ENCODE results near the gene DDRGK1. TPM values are rescaled to one million over a fixed set of nuclear protein-coding genes. Genes with fewer than 3 reads are reported as not detected.
A peak's percentile ranks its signal among the peaks of the same experiment; 100 is the strongest.

DDRGK1 gene
- total RNA-seq, 1 donor from 2014 or later, result 62.7 TPM

DNA sequence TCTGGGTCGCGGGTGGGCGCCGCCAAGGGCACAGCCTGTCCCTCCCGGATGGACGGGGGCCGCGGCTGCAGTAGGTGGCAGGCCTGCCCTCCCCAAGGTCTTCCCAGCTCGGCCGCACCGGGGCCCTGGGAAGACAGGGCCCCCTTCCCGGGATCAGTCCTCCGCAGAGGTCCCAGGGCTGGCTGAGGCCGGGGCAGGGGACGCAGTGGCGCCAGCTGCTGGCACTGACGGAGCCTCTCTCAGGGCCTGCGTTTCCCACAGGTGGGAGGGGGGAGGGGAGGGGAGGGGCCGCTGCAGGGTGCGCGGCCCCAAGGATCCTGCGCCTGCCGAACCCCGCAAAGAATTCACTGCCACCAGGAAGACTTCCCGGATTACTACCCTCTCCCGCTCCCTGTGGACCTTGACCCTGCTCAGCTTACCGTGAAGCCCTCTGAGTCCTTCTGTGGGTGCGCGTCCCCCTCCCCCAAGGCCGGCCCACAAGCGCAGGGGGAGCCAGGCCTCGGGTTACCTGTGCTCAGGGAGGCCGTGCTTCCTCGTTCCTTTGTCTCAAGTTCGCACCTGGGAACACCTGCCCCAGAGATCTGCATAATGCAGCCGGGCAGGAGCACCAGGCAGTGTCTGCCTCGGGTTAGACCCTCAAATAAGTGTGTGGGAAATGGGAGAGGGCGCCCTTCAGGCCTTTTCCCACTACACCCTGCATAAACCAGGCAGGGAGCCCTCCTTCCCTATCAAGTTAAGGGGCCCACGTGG lies 36.2 kb downstream of the DDRGK1 start:
- peaks cover 13% of the 10 kb centered on the region for H3K4me1 Mint-ChIP-seq
- H3K9me3 Mint-ChIP-seq, result no peaks in the 10 kb centered on the region
- peaks cover 2% of the 10 kb centered on the region for H3K36me3 Mint-ChIP-seq
- H3K27ac Mint-ChIP-seq, result peak overlapping the region; percentile 50
- peaks cover 31% of the 10 kb centered on the region for H3K27me3 Mint-ChIP-seq (ENCODE audit: low read depth)
- TF ChIP-seq, protein P1, sequence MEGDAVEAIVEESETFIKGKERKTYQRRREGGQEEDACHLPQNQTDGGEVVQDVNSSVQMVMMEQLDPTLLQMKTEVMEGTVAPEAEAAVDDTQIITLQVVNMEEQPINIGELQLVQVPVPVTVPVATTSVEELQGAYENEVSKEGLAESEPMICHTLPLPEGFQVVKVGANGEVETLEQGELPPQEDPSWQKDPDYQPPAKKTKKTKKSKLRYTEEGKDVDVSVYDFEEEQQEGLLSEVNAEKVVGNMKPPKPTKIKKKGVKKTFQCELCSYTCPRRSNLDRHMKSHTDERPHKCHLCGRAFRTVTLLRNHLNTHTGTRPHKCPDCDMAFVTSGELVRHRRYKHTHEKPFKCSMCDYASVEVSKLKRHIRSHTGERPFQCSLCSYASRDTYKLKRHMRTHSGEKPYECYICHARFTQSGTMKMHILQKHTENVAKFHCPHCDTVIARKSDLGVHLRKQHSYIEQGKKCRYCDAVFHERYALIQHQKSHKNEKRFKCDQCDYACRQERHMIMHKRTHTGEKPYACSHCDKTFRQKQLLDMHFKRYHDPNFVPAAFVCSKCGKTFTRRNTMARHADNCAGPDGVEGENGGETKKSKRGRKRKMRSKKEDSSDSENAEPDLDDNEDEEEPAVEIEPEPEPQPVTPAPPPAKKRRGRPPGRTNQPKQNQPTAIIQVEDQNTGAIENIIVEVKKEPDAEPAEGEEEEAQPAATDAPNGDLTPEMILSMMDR (IDR thresholded peaks at IDR 0.05; ENCODE audit: unreplicated experiment), result no peak
- DNase-seq (ENCODE audit: low spot score in 2 of 2, unreplicated experiment in 2 of 2), result no peak
- H3K4me3 Mint-ChIP-seq, result peak overlapping the region; percentile 62

DNA sequence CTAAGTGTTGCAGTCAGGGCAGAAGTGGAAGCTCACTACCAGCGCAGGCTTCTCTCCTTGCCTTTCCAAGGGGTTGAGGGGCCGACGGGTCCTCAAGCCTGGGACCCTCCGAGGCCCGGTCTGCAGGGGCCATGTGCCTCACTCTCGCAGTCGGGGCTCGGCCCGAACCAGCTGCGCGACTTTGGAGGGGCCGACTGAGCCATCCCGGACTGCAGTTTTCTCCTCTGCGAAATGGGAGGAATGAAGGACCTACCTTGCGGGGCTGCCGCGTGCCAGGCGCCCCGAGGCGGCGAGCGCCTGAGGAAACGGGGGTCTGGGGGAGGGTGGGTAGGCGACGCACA lies 36.8 kb downstream of the DDRGK1 start:
- no peak for DNase-seq (ENCODE audit: low spot score in 2 of 2, unreplicated experiment in 2 of 2)
- peaks cover 31% of the 10 kb centered on the region for H3K27me3 Mint-ChIP-seq (ENCODE audit: low read depth)
- H3K27ac Mint-ChIP-seq, result no peak overlapping the region
- peaks cover 2% of the 10 kb centered on the region for H3K36me3 Mint-ChIP-seq
- H3K9me3 Mint-ChIP-seq, result no peaks in the 10 kb centered on the region
- peaks cover 13% of the 10 kb centered on the region for H3K4me1 Mint-ChIP-seq
- TF ChIP-seq, protein P1 (IDR thresholded peaks at IDR 0.05; ENCODE audit: unreplicated experiment), result no peak
- H3K4me3 Mint-ChIP-seq, result peak overlapping the region; percentile 57

DNA sequence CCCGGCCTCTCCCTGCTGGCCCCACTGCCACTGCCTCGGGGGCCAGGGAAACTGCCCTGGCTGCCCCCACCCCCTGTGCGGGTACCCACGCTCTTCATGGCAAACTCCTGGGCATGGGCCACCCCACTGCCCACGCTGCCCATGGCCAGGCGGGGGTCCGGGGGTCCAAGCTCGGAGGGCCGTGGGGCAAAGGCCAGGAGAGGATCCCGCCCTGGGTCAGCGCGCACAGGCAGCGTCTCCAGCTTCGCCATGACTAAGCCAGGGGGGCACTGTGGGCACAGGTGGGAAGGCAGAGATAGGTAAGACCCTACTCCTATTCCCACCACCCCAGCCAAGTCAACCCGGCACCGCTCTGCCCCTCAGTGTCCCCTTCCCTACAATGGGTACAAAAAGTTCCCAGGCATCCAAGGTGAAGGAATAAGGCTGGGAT lies 37.6 kb downstream of the DDRGK1 start:
- peaks cover 24% of the 10 kb centered on the region for H3K27me3 Mint-ChIP-seq (ENCODE audit: low read depth)
- TF ChIP-seq, protein P1 (IDR thresholded peaks at IDR 0.05; ENCODE audit: unreplicated experiment), result no peak
- no peak overlapping the region for H3K27ac Mint-ChIP-seq
- no peak overlapping the region for H3K4me3 Mint-ChIP-seq
- peaks cover 2% of the 10 kb centered on the region for H3K36me3 Mint-ChIP-seq
- no peak for DNase-seq (ENCODE audit: low spot score in 2 of 2, unreplicated experiment in 2 of 2)
- no peaks in the 10 kb centered on the region for H3K9me3 Mint-ChIP-seq
- H3K4me1 Mint-ChIP-seq, result peaks cover 8% of the 10 kb centered on the region

DNA sequence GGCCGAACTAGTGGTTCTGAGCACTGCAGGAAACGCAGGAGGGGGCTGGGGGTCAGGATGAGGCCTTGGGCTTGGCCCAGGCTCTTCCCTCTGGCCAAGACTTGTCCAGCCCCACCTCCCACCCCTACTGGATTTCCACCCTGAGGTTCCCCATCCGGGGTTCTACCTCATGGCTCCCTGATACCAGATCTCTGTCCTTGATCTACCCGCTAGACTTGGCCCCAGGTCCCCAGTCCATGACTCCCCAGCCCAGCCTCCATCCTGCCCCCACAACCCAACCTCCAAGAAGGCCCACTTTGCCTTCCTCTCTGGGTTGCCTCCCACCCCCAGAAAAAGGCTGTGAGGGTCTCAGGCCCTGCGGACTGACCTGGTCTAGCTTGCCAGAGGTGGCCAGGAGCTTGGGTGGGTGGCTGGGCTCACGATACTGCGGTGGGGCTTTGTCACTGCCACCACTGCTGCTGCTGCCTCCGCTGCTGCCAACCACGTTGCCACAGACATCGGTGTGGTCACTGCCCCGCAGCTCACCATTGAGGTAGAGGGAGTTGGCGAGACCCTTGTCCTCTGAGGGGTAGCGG lies 38.1 kb downstream of the DDRGK1 start:
- no peak overlapping the region for H3K4me3 Mint-ChIP-seq
- no peak for DNase-seq (ENCODE audit: low spot score in 2 of 2, unreplicated experiment in 2 of 2)
- TF ChIP-seq, protein P1 (IDR thresholded peaks at IDR 0.05; ENCODE audit: unreplicated experiment), result no peak
- H3K9me3 Mint-ChIP-seq, result no peaks in the 10 kb centered on the region
- H3K27ac Mint-ChIP-seq, result no peak overlapping the region
- peaks cover 20% of the 10 kb centered on the region for H3K27me3 Mint-ChIP-seq (ENCODE audit: low read depth)
- peaks cover 2% of the 10 kb centered on the region for H3K36me3 Mint-ChIP-seq
- peaks cover 8% of the 10 kb centered on the region for H3K4me1 Mint-ChIP-seq

DNA sequence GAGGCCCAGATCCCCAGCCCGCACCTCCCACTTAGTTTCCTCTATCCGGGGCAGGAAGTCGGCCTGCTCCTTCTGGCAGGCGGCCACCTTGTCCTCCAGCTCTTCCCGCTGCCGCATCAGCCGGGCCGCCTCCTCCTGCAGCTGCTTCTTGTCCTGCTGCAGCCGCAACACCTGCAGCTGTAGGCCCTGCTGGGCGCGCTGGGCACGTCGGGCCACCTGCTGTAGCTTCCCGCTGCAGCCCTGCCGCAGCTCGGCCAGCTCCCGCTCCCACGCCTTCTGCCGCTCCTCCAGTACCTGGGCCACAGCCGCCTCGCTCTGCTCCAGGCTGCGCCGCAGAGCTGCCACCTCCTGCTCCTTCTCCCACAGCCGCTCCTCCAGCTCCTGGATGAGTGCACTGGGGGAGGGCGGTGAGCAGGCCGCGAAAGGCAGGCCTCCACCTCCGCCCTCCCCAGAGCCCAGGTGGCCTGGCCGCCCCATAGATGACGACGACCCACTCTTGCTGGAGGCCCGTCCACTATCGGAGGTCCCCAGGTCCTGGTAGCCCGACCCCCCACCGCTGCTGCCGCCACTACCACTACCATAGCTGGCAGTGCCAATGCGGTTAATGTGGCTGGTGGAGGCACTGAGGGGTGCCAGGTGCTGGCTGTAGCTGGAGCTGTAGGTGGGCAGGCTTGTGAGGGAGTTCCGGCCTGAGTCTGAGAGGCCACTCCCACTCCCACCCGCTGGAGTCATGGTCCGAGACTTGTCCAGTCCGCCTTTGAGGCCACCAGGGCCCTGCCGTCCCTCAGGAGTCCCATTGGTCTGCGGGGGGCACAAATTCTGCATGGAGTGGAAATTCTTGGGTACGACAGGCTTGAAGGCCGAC lies 38.8 kb downstream of the DDRGK1 start:
- DNase-seq (ENCODE audit: low spot score in 2 of 2, unreplicated experiment in 2 of 2), result no peak
- H3K27ac Mint-ChIP-seq, result no peak overlapping the region
- H3K36me3 Mint-ChIP-seq, result peaks cover 2% of the 10 kb centered on the region
- H3K9me3 Mint-ChIP-seq, result no peaks in the 10 kb centered on the region
- H3K4me3 Mint-ChIP-seq, result no peak overlapping the region
- TF ChIP-seq, protein P1 (IDR thresholded peaks at IDR 0.05; ENCODE audit: unreplicated experiment), result no peak
- peaks cover 8% of the 10 kb centered on the region for H3K4me1 Mint-ChIP-seq
- peaks cover 15% of the 10 kb centered on the region for H3K27me3 Mint-ChIP-seq (ENCODE audit: low read depth)
